Esophagus muscularis mucosa (tissue), 3 donors: ENCODE results near the gene ATP11A.
"Not testable (repeated sequence)": the region's sequence is repeated elsewhere in the genome, so short reads cannot be mapped to it uniquely, and the experiment has no call there.

Experiments
- POLR2A ChIP-seq: fragments of 450-650 bp; IDR thresholded peaks from one replicate; pipeline ENCODE4 v1.6.1; 2017; ENCODE audit warnings: antibody characterized with exemption, moderate library complexity, mild to moderate bottlenecking, low read depth
- TF ChIP-seq, protein P1 (sequence below), 3 experiments: fragments of 200-600 bp in 2 of 3; fragments of 450-650 bp in 1 of 3; sonication (generic) in 2 of 3; IDR thresholded peaks; one replicate each; pipeline ENCODE4 v1.5.1; 2017 to 2019; ENCODE audit warnings: antibody characterized with exemption in 3 of 3, mild to moderate bottlenecking in 2 of 3, moderate library complexity in 1 of 3

DNA sequence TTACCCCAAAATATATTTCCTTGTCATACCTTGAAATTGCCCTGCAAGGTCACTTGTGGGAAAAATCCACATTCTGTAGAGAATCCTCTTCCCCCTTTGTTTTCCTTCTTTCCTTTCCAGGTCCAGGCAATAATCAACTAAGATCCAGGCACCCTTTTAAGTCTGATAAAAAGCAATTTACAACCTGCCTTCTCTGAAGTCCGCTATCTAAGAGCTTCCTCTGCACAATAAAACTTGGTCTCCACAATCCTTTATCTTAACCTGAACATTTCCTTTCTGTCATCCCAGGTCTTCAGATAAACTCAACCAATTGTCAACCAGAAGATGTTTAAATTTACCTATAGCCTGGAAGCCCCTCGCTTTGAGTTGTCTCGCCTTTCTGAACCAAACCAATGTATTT lies 19.5 kb downstream of the ATP11A start:
- TF ChIP-seq, protein P1, sequence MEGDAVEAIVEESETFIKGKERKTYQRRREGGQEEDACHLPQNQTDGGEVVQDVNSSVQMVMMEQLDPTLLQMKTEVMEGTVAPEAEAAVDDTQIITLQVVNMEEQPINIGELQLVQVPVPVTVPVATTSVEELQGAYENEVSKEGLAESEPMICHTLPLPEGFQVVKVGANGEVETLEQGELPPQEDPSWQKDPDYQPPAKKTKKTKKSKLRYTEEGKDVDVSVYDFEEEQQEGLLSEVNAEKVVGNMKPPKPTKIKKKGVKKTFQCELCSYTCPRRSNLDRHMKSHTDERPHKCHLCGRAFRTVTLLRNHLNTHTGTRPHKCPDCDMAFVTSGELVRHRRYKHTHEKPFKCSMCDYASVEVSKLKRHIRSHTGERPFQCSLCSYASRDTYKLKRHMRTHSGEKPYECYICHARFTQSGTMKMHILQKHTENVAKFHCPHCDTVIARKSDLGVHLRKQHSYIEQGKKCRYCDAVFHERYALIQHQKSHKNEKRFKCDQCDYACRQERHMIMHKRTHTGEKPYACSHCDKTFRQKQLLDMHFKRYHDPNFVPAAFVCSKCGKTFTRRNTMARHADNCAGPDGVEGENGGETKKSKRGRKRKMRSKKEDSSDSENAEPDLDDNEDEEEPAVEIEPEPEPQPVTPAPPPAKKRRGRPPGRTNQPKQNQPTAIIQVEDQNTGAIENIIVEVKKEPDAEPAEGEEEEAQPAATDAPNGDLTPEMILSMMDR (IDR thresholded peaks at IDR 0.05), result not testable (repeated sequence)
- not testable (repeated sequence) for TF ChIP-seq POLR2A
